Measurements from ENCODE around the gene PITX2. TPM values are rescaled to one million over a fixed set of nuclear protein-coding genes. Genes with fewer than 3 reads are reported as not detected.

PITX2 gene
- total RNA-seq, 1 donor: 0.18 TPM

DNA sequence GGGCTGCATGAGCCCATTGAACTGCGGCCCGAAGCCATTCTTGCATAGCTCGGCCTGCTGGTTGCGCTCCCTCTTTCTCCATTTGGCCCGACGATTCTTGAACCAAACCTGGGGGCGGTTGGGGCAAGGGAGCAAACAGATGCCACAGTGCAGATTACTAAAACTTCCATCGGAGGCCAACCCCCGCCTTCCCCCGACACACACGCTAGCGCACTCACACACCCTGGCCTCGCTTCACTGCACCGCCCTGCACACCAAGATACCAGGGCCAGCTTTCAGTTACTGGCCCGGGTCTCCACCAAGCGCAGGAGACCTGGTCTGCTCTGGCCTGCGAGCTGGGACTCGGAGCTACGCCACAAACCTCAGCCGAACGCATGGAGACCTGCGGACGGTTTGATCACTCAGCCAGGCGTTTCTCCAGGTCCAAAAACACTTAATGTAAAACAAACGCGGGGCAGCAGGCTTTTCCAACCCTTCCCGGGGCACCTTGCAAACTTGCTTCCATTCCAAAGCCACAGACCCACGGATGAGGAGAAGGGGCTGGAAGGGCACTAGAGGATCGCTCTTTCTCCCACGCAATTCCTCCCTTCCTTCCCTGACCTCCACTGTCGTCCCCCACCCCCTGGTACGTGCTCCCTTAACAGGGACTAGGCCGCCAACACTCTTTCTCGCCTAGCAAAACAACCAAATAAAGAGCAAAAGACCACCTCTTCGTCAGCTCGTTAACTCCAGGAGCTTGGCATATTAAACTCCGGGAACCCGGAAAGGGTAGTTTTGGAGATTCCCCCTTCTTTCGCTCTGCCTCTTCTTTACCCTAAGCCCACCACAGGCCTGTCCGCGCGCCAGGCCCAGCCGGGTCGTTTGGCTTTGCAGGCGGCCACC lies 4.1 kb downstream of the PITX2 start:
- no peak overlapping the region for H3K4me3 ChIP-seq (ENCODE audit: low read depth, low read length)
- TF ChIP-seq, protein P1, sequence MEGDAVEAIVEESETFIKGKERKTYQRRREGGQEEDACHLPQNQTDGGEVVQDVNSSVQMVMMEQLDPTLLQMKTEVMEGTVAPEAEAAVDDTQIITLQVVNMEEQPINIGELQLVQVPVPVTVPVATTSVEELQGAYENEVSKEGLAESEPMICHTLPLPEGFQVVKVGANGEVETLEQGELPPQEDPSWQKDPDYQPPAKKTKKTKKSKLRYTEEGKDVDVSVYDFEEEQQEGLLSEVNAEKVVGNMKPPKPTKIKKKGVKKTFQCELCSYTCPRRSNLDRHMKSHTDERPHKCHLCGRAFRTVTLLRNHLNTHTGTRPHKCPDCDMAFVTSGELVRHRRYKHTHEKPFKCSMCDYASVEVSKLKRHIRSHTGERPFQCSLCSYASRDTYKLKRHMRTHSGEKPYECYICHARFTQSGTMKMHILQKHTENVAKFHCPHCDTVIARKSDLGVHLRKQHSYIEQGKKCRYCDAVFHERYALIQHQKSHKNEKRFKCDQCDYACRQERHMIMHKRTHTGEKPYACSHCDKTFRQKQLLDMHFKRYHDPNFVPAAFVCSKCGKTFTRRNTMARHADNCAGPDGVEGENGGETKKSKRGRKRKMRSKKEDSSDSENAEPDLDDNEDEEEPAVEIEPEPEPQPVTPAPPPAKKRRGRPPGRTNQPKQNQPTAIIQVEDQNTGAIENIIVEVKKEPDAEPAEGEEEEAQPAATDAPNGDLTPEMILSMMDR (IDR thresholded peaks at IDR 0.05; ENCODE audit: insufficient read depth, low read length): no peak
- DNase-seq (ENCODE audit: low read depth): no peak

DNA sequence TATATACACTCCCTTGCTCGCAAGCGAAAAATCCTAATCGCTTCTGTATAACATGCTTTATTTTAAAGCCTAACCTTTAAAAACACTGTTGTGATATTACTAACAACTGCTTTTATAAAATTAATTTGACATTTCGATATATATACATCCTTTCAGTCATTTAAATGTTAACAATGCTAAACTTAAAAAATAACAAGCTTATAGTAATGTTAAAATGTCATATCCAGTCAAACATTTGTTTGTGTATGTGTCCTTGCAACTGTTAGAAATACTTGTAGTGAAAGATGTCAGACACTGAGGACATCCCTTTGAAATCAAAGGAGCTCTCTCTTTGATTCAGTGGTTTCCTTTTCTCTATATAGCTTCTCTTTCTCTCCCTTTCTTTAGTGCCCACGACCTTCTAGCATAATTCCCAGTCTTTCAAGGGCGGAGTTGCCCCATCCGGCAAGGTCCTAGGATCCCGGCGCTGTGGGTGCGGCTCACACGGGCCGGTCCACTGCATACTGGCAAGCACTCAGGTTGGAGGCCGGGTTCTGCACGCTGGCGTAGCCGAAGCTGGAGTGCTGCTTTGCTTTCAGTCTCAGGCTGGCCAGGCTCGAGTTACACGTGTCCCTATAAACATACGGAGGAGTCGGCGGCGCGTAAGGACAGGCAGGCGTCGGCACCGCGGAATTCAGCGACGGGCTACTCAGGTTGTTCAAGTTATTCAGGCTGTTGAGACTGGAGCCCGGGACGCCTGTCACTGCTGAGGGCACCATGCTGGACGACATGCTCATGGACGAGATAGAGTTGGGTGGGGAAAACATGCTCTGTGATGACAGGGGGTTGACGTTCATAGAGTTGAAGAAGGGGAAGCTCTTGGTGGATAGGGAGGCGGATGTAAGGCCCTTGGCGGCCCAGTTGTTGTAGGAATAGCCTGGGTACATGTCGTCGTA lies 5.0 kb downstream of the PITX2 start:
- H3K4me3 ChIP-seq (ENCODE audit: low read depth, low read length): no peak overlapping the region
- TF ChIP-seq, protein P1 (IDR thresholded peaks at IDR 0.05; ENCODE audit: insufficient read depth, low read length): no peak
- DNase-seq (ENCODE audit: low read depth): no peak

DNA sequence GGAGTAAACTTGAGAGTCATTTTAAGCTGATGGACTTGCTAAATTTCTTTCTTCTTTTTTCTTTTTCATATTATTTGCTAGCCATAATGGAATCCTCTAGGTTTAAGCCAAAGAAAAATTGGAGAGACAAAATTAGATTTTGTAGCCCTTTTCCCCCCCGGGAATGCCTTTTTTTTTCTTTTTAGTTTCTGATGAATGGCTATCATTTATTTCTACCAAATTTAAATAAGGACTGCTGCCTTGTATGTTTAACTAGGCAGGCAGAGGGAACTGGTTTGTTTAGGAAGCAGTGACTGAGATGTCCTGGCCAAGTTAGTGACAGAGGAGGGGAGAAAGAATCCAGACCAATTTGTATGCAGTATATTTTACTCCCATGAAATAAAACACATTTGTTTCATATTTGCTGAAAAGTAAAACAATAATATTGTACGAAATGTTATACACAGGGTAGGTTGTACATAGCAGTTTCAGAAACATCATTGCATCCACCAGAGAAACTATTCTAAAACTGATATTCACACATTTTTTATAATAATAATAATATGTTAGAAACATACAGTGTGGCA lies 5.7 kb downstream of the PITX2 start:
- TF ChIP-seq, protein P1 (IDR thresholded peaks at IDR 0.05; ENCODE audit: insufficient read depth, low read length): no peak

DNA sequence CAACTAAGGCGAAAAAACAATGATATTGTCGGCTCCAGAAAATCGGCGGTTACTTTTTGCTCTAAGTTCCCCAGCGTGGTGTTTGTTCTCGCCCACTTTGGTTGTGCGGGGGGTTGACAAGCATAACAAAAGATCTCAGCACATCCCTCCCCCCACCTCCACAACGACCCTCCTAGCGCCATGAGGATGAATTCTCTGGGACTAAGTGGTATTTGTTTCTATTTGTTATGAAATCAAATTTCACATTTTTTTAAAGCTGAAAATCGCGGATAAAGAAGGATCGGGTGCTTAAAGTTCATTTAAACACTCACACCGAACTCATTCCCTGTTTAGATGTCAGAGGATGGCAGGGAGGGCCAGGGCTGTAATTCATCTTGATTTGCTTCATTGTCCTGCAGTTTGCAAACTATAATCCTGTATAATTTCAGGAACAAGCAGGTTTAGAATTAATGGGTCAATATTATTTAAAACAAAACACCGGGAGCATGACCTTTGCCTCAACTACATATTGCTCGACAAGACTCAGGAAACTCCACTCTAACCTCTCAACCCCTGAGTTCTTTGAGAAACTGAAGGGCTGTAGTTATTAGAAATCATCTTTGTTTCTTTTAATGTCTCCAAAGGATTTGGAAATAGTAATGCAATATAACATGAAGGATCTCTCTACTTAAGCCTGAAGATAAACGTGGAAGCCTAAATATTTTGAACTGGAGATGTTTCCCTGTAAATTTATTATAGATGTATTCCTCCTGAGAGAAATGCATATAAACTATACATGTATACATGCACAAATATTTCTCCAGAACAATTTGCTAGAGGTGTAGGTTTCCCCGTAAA lies 6.4 kb downstream of the PITX2 start:
- H3K4me3 ChIP-seq (ENCODE audit: low read depth, low read length): no peak overlapping the region
- DNase-seq (ENCODE audit: low read depth): no peak

More for the DNA sequence above, 5.7 kb downstream of the PITX2 start:
- DNase-seq (ENCODE audit: low read depth): no peak
- no peak overlapping the region for H3K4me3 ChIP-seq (ENCODE audit: low read depth, low read length)

DNA sequence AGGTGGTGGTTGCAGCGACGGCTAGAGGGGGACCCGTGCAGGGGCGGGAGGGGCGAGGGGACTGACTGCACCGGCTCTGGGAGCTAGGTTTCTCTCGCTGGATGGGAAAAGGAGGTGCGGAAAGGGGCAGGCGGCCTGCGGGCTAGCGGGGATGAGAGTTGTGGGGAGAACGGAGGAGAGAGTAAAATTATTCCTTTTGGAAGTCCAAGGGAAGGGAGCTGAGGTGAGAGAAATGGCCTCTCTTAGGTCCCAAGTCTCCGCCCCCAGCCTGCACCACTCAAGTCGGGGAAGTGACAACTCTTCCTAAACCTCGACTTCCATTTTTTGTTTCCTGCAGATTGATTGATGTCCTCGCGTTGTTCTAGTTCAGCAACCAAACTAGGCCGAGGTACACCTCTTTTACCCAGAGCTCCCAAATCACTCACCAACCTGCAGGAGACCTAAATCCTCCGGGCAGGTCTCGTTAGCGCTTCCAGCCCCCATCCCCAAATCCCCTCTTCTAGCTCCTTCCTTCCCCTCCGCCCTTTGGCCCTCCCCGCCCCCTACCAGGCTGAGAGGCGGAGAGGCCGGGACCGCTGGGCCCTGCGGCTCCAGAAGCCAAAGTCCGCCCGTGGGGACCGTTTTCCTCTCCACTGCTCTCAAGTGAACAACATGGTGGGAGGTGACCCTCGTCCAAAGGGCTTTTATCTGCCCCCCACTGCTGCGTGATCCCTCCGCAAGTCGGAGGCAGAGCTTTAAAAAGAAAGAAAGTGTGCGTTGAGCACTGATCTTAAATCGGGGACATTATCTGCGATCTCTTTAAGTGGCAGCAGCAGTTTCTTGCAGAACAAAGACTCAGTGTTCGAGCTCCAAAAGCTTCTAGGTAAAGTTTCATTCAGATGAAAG lies 7.3 kb downstream of the PITX2 start:
- DNase-seq (ENCODE audit: low read depth): no peak
- no peak overlapping the region for H3K4me3 ChIP-seq (ENCODE audit: low read depth, low read length)
- TF ChIP-seq, protein P1 (IDR thresholded peaks at IDR 0.05; ENCODE audit: insufficient read depth, low read length): no peak

More for the DNA sequence above, 6.4 kb downstream of the PITX2 start:
- TF ChIP-seq, protein P1 (IDR thresholded peaks at IDR 0.05; ENCODE audit: insufficient read depth, low read length): no peak

Data from fibroblast of the aortic adventitia (primary cell).